PC-9 (cell line): ENCODE measurements around the gene TMPRSS7.

ENCODE experiments used
- CTCF ChIP-seq: fragments of 200-600 bp; sonication (generic); conservative IDR thresholded peaks from 2 replicates; pipeline ENCODE4 v1.6.1; 2017; ENCODE audit warnings: mixed run types, antibody characterized with exemption, mild to moderate bottlenecking, moderate library complexity
- EZH2 ChIP-seq: fragments of 200-600 bp; sonication (generic); IDR thresholded peaks from 2 replicates; pipeline ENCODE4 v1.8.0; 2017; ENCODE audit warnings: antibody characterized with exemption, low read depth

GRCh38 chr3:112030901-112031300 lies 3.6 kb upstream of the TMPRSS7 start:
- TF ChIP-seq CTCF, result no peak
- no peak for TF ChIP-seq EZH2
